HG03575 (cell line): ENCODE measurements around the gene WDR31.

Source experiments
- ATAC-seq: cut with Tn5 transposase; IDR thresholded peaks from one replicate; pipeline ENCODE4 v1.9.1; 2021; ENCODE audit not compliant: unreplicated experiment, insufficient number of reproducible peaks, low FRiP score; ENCODE audit errors: extremely low read depth

Gene WDR31

DNA sequence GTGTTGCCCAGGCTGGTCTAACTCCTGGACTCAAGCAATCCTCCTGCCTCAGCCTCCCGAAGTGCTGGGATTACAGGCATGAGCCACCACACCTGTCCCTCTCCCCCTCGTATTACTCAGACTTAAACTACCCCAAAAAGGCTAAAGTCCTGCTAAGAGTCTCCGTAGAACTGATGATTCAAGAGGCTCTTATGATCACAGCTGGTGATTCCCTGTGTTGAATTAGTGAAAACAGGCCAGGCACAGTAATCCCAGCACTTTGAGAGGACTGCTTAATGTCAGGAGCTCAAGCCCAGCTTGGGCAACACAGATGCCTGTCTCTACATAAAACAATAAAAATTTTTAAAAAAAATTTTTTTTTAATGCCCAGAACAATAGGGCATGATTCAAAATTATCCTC, 73.9 kb downstream of the WDR31 start:
- no peak for ATAC-seq
